ENCODE results near the gene SMARCB1.

- TF ChIP-seq POLR2A (IDR thresholded peaks at IDR 0.05), result no peak
- TF ChIP-seq, protein P1, sequence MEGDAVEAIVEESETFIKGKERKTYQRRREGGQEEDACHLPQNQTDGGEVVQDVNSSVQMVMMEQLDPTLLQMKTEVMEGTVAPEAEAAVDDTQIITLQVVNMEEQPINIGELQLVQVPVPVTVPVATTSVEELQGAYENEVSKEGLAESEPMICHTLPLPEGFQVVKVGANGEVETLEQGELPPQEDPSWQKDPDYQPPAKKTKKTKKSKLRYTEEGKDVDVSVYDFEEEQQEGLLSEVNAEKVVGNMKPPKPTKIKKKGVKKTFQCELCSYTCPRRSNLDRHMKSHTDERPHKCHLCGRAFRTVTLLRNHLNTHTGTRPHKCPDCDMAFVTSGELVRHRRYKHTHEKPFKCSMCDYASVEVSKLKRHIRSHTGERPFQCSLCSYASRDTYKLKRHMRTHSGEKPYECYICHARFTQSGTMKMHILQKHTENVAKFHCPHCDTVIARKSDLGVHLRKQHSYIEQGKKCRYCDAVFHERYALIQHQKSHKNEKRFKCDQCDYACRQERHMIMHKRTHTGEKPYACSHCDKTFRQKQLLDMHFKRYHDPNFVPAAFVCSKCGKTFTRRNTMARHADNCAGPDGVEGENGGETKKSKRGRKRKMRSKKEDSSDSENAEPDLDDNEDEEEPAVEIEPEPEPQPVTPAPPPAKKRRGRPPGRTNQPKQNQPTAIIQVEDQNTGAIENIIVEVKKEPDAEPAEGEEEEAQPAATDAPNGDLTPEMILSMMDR (IDR thresholded peaks at IDR 0.05), result no peak
Measured at GRCh38 chr22:23755711-23756110, 31.1 kb upstream of the SMARCB1 start.
